Measurements from ENCODE around the gene CYP19A1.

DNA sequence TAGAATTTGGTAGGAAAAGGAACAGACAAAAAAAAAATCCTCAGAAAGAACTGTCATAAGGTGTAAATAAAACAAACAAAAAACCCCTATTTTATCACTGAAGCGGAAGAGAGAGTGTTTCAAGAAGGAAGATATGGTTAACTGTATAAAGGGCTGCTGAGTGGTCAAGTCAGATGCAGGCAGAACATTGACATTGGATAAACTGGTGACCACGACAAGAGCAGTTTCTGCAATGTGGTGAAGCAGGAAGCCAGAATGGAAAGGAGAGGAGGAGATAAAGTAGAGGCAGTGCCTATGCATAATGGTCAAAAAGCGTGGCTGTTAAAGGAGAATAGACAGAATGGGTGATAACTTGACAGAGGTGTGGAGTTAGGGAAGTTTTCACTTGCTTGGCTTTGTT is 75.3 kb downstream of the CYP19A1 start:
- TF ChIP-seq, protein P1, sequence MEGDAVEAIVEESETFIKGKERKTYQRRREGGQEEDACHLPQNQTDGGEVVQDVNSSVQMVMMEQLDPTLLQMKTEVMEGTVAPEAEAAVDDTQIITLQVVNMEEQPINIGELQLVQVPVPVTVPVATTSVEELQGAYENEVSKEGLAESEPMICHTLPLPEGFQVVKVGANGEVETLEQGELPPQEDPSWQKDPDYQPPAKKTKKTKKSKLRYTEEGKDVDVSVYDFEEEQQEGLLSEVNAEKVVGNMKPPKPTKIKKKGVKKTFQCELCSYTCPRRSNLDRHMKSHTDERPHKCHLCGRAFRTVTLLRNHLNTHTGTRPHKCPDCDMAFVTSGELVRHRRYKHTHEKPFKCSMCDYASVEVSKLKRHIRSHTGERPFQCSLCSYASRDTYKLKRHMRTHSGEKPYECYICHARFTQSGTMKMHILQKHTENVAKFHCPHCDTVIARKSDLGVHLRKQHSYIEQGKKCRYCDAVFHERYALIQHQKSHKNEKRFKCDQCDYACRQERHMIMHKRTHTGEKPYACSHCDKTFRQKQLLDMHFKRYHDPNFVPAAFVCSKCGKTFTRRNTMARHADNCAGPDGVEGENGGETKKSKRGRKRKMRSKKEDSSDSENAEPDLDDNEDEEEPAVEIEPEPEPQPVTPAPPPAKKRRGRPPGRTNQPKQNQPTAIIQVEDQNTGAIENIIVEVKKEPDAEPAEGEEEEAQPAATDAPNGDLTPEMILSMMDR (IDR thresholded peaks at IDR 0.05) = no peak
- TF ChIP-seq EZH2 (IDR thresholded peaks at IDR 0.05; ENCODE audit: borderline replicate concordance, insufficient read depth, low read depth, low read length, poor library complexity, severe bottlenecking) = no peak
